Neural cell (in vitro differentiated cells): Measurements from ENCODE around the gene SLC37A1. TPM values are rescaled to one million over a fixed set of nuclear protein-coding genes. Genes with fewer than 3 reads are reported as not detected.
"Not testable (repeated sequence)": the region's sequence is repeated elsewhere in the genome, so short reads cannot be mapped to it uniquely, and the experiment has no call there.

ENCODE experiments used
- H2AFZ ChIP-seq: fragments of 200-600, 300-800 bp; sonication (generic), shearing (Covaris generic); 2 replicates; pipeline ENCODE4 v1.6.0; 2014; ENCODE audit warnings: low read depth, mild to moderate bottlenecking, antibody characterized with exemption, low read length, moderate library complexity
- H3F3A ChIP-seq: fragments of 200-600 bp; shearing (Covaris generic); 2 replicates; pipeline ENCODE4 v1.6.1; 2016; ENCODE audit warnings: mild to moderate bottlenecking, moderate library complexity, mixed read lengths, antibody characterized with exemption, low read length; ENCODE audit not compliant: insufficient read depth, poor library complexity, severe bottlenecking
- H3K27ac ChIP-seq: fragments of 200-600, 300-800 bp; sonication (generic), shearing (Covaris generic); 2 replicates; pipeline ENCODE4 v1.5.1; 2014; ENCODE audit warnings: mild to moderate bottlenecking, low read length, moderate library complexity
- H3K27me3 ChIP-seq: fragments of 300-800, 200-600 bp; sonication (generic), shearing (Covaris generic); 2 replicates; pipeline ENCODE4 v1.6.0; 2014; ENCODE audit warnings: mild to moderate bottlenecking, low read depth, low read length, moderate library complexity; ENCODE audit not compliant: insufficient read depth
- H3K36me3 ChIP-seq: fragments of 300-800, 200-600 bp; sonication (generic), shearing (Covaris generic); 2 replicates; pipeline ENCODE4 v1.5.1; 2014; ENCODE audit warnings: mild to moderate bottlenecking, antibody characterized with exemption, low read length, moderate library complexity; ENCODE audit not compliant: insufficient read depth
- H3K4me2 ChIP-seq: fragments of 300-800, 200-600 bp; sonication (generic), shearing (Covaris generic); 2 replicates; pipeline ENCODE4 v1.6.0; 2014; ENCODE audit warnings: mild to moderate bottlenecking, low read length
- H3K4me3 ChIP-seq: fragments of 300-800, 200-600 bp; sonication (generic), shearing (Covaris generic); 2 replicates; pipeline ENCODE4 v1.5.1; 2014; ENCODE audit warnings: mild to moderate bottlenecking, low read length, moderate library complexity
- H3K79me2 ChIP-seq: fragments of 200-600 bp; shearing (Covaris generic); replicated peaks from 2 replicates; pipeline ENCODE4 v1.6.0; 2014; ENCODE audit warnings: mild to moderate bottlenecking, low read length, moderate library complexity; ENCODE audit not compliant: insufficient read depth
- H3K9ac ChIP-seq: fragments of 300-800, 200-600 bp; sonication (generic), shearing (Covaris generic); 2 replicates; pipeline ENCODE4 v1.6.1; 2016; ENCODE audit warnings: mild to moderate bottlenecking, low read length, mixed read lengths
- H3K9me2 ChIP-seq: fragments of 200-600 bp; shearing (Covaris generic); 2 replicates; pipeline ENCODE4 v1.6.1; 2016; ENCODE audit warnings: mild to moderate bottlenecking, low read length, mixed read lengths; ENCODE audit not compliant: insufficient read depth
- H3K9me3 ChIP-seq: fragments of 200-600, 300-800 bp; sonication (generic), shearing (Covaris generic); 2 replicates; pipeline ENCODE4 v1.6.1; 2016; ENCODE audit warnings: mild to moderate bottlenecking, mixed run types, low read length, moderate library complexity, mixed read lengths
- H4K20me1 ChIP-seq: fragments of 200-600 bp; shearing (Covaris generic); 2 replicates; pipeline ENCODE4 v1.6.1; 2016; ENCODE audit warnings: mild to moderate bottlenecking, mixed run types; ENCODE audit not compliant: insufficient read depth
- CTCF ChIP-seq: fragments of 450-650 bp; IDR thresholded peaks from 2 replicates; pipeline ENCODE4 v1.5.1; 2014; ENCODE audit warnings: antibody characterized with exemption, mild to moderate bottlenecking, moderate library complexity; ENCODE audit not compliant: poor library complexity, severe bottlenecking
- EP300 ChIP-seq: fragments of 450-650 bp; conservative IDR thresholded peaks from 2 replicates; pipeline ENCODE4 v1.6.1; 2014; ENCODE audit warnings: antibody characterized with exemption, mild to moderate bottlenecking, moderate library complexity; ENCODE audit not compliant: poor library complexity, severe bottlenecking
- EZH2 ChIP-seq: fragments of 200-600, 300-800 bp; shearing (Covaris generic), sonication (generic); IDR thresholded peaks from 2 replicates; pipeline ENCODE4 v1.6.1; 2014; ENCODE audit warnings: antibody characterized with exemption, low read length, borderline replicate concordance, mild to moderate bottlenecking; ENCODE audit not compliant: insufficient read depth, poor library complexity, severe bottlenecking
- MXI1 ChIP-seq: fragments of 450-650 bp; conservative IDR thresholded peaks from 2 replicates; pipeline ENCODE4 v1.6.1; 2014; ENCODE audit warnings: antibody characterized with exemption, mild to moderate bottlenecking; ENCODE audit not compliant: poor library complexity, severe bottlenecking
- POLR2AphosphoS5 ChIP-seq: IDR thresholded peaks from 2 replicates; pipeline ENCODE4 v1.6.1; 2012
- RAD21 ChIP-seq: fragments of 450-650 bp; conservative IDR thresholded peaks from 2 replicates; pipeline ENCODE4 v1.6.1; 2014; ENCODE audit warnings: antibody characterized with exemption, mild to moderate bottlenecking, moderate library complexity
- REST ChIP-seq: IDR thresholded peaks from 2 replicates; pipeline ENCODE4 v1.6.1; 2012; ENCODE audit warnings: borderline replicate concordance
- SMC3 ChIP-seq: fragments of 450-650 bp; conservative IDR thresholded peaks from 2 replicates; pipeline ENCODE4 v1.6.1; 2014; ENCODE audit warnings: antibody characterized with exemption, mild to moderate bottlenecking, moderate library complexity; ENCODE audit not compliant: poor library complexity
- TAF1 ChIP-seq: IDR thresholded peaks from 2 replicates; pipeline ENCODE4 v1.6.1; 2012; ENCODE audit warnings: low read depth
- polyA plus RNA-seq: library from polyadenylated mRNA; depleted of rRNA; stranded (reverse); fragments of >200 nt; gene quantifications from 2 replicates; pipeline ENCODE4 v1.2.3, GENCODE V29; 2014

SLC37A1 gene
- polyA plus RNA-seq, 1 donor from 2014 or later: 60.7 TPM

- Histone ChIP-seq H3K4me3 (no peak overlapping the region), H2AFZ (no peak overlapping the region), H3K36me3 (no peaks in the 10 kb centered on the region), H3K9me3 (no peaks in the 10 kb centered on the region), H3K27me3 (no peaks in the 10 kb centered on the region), H3K27ac (no peak overlapping the region), H4K20me1 (no peaks in the 10 kb centered on the region), H3K9me2 (no peaks in the 10 kb centered on the region), H3K9ac (no peak overlapping the region), H3K4me2 (no peak overlapping the region), H3F3A (no peaks in the 10 kb centered on the region), H3K79me2 (no peaks in the 10 kb centered on the region)
- TF ChIP-seq EP300 (no peak), POLR2AphosphoS5 (no peak), RAD21 (no peak)
Measured at GRCh38 chr21:42614396-42614795, 100.7 kb downstream of the SLC37A1 start.

- Histone ChIP-seq H3K9me3 (no peaks in the 10 kb centered on the region), H3K4me2 (no peak overlapping the region), H4K20me1 (no peaks in the 10 kb centered on the region), H3K9me2 (no peaks in the 10 kb centered on the region), H2AFZ (no peak overlapping the region), H3K27ac (no peak overlapping the region), H3F3A (no peaks in the 10 kb centered on the region), H3K4me3 (no peak overlapping the region), H3K9ac (no peak overlapping the region), H3K27me3 (no peaks in the 10 kb centered on the region), H3K79me2 (no peaks in the 10 kb centered on the region), H3K36me3 (no peaks in the 10 kb centered on the region)
- TF ChIP-seq MXI1: no peak
- TF ChIP-seq SMC3: no peak
- TF ChIP-seq EP300: no peak
- no peak for TF ChIP-seq REST
- no peak for TF ChIP-seq POLR2AphosphoS5
- no peak for TF ChIP-seq RAD21
- TF ChIP-seq CTCF: no peak
- no peak for TF ChIP-seq EZH2
- TF ChIP-seq TAF1: no peak
Measured at GRCh38 chr21:42614811-42615351, 101.2 kb downstream of the SLC37A1 start.

GRCh38 chr21:42615377-42615776 lies 101.7 kb downstream of the SLC37A1 start:
- not testable (repeated sequence) for H3K9me2 ChIP-seq, H3K4me3 ChIP-seq, H3K9me3 ChIP-seq, H3K79me2 ChIP-seq, H3F3A ChIP-seq, H3K36me3 ChIP-seq, H2AFZ ChIP-seq, H4K20me1 ChIP-seq, H3K4me2 ChIP-seq, H3K27me3 ChIP-seq, H3K27ac ChIP-seq, H3K9ac ChIP-seq
